ENCODE measurements around the gene OR56A1. TPM values are rescaled to one million over a fixed set of nuclear protein-coding genes. Genes with fewer than 3 reads are reported as not detected.

The OR56A1 gene
- total RNA-seq, 1 donor from 2014 or later = not detected

DNA sequence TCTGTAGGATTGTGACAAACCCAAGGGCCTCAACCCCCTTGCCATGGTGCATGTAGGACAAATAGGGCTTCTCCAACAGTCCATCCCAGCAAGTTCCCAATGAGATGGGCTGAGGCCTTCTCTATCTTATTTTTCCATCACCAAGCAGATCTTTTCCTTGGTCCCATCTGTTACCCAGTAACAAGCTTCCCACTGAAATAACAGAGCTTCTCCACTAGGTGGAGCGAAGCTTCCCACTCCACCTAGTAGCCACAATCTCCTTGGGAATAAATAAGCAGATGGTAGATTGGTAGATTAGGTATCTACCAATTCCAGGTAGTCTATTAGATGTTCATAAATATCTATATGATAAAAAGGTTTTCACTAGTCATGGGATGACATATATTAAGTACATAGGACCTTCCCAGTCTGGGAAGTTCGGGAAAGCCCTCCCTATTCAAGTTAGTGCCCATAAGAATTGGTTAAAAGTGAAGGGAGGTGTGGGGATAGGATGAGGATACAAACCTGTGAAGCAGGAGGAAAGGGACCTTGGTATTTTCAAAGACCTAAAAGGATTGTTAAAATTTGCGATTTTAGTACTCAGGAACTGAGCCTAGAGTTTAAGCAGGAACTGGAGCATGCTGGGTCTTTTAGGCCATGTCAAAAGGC is 37.8 kb downstream of the OR56A1 start:
- Mint-ChIP-seq H3K27ac (ENCODE audit: unreplicated experiment) (no peak overlapping the region), H3K36me3 (ENCODE audit: unreplicated experiment) (no peaks in the 10 kb centered on the region), H3K4me1 (ENCODE audit: unreplicated experiment) (no peaks in the 10 kb centered on the region), H3K9me3 (ENCODE audit: unreplicated experiment) (no peaks in the 10 kb centered on the region), H3K4me3 (ENCODE audit: unreplicated experiment) (no peak overlapping the region), H3K27me3 (ENCODE audit: unreplicated experiment) (peaks cover 3% of the 10 kb centered on the region)
- DNase-seq (ENCODE audit: extremely low spot score, unreplicated experiment) = no peak
- TF ChIP-seq, protein P1, sequence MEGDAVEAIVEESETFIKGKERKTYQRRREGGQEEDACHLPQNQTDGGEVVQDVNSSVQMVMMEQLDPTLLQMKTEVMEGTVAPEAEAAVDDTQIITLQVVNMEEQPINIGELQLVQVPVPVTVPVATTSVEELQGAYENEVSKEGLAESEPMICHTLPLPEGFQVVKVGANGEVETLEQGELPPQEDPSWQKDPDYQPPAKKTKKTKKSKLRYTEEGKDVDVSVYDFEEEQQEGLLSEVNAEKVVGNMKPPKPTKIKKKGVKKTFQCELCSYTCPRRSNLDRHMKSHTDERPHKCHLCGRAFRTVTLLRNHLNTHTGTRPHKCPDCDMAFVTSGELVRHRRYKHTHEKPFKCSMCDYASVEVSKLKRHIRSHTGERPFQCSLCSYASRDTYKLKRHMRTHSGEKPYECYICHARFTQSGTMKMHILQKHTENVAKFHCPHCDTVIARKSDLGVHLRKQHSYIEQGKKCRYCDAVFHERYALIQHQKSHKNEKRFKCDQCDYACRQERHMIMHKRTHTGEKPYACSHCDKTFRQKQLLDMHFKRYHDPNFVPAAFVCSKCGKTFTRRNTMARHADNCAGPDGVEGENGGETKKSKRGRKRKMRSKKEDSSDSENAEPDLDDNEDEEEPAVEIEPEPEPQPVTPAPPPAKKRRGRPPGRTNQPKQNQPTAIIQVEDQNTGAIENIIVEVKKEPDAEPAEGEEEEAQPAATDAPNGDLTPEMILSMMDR (IDR thresholded peaks at IDR 0.05) = peak; percentile 52

DNA sequence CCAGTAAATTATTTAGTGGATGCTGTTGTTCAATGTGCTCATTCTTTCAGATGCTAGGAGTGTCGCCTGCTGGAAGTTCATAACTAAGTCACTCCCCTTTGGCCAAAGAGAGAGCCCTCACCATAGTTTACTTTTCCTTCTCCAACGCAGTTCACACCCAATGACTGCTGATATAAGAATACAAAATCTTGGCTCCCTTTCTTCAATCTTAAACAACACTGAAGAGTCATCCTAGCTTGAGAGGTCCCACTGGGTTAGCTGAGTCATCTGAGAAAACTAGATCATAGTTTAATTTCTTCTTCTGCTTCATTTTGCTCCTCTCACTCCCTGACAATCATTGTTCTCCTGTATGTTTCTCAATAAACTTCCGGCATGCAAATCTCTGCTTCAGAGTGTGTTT is 38.4 kb downstream of the OR56A1 start:
- TF ChIP-seq, protein P1 (IDR thresholded peaks at IDR 0.05) = no peak
- peaks cover 3% of the 10 kb centered on the region for H3K27me3 Mint-ChIP-seq (ENCODE audit: unreplicated experiment)
- no peak overlapping the region for H3K4me3 Mint-ChIP-seq (ENCODE audit: unreplicated experiment)
- H3K36me3 Mint-ChIP-seq (ENCODE audit: unreplicated experiment) = no peaks in the 10 kb centered on the region
- no peaks in the 10 kb centered on the region for H3K9me3 Mint-ChIP-seq (ENCODE audit: unreplicated experiment)
- DNase-seq (ENCODE audit: extremely low spot score, unreplicated experiment) = no peak
- H3K4me1 Mint-ChIP-seq (ENCODE audit: unreplicated experiment) = no peaks in the 10 kb centered on the region
- H3K27ac Mint-ChIP-seq (ENCODE audit: unreplicated experiment) = no peak overlapping the region

DNA sequence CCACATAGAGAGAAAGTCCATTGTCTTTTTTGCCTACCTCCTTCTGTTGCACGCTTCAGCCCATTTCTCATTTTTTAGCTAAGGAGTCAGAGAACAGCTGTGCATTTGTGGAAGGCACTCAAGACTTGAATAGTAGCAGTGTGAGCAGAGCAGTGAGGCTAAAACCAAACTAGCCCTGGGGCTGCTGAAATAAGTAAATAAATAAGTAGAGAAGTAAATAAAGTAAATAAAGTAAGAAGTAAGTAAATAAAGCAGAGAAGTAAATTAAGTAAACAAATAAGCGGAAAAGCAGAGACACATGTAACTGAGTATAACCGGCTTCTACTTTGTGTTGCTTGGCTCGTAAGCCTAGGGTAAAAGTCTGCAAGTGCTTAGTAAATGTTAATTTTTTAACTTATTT is 41.4 kb downstream of the OR56A1 start:
- TF ChIP-seq, protein P1 (IDR thresholded peaks at IDR 0.05) = no peak
- H3K4me3 Mint-ChIP-seq (ENCODE audit: unreplicated experiment) = no peak overlapping the region
- no peaks in the 10 kb centered on the region for H3K9me3 Mint-ChIP-seq (ENCODE audit: unreplicated experiment)
- H3K4me1 Mint-ChIP-seq (ENCODE audit: unreplicated experiment) = no peaks in the 10 kb centered on the region
- peaks cover 3% of the 10 kb centered on the region for H3K27me3 Mint-ChIP-seq (ENCODE audit: unreplicated experiment)
- H3K27ac Mint-ChIP-seq (ENCODE audit: unreplicated experiment) = no peak overlapping the region
- H3K36me3 Mint-ChIP-seq (ENCODE audit: unreplicated experiment) = no peaks in the 10 kb centered on the region
- DNase-seq (ENCODE audit: extremely low spot score, unreplicated experiment) = no peak

DNA sequence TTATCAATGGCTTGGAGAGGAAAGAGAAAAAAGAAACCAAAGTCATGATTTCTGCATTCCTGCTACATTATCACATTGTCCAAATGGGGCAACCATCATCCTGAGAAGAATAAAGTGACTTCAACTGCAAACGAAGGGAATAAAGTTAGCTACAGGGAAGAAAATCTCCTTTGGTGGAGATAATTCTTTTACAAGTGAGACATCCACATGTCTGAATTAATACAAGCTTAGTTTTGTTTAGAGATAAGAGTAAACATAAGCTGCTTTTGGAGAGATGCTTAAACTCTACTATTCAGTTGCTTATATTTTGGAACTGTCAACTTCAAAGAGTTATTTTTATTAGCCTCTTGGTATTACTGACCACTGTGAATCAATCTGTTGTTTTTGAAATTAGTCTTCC is 43.7 kb downstream of the OR56A1 start, which contains the start of gene OR52L1:
Gene OR52L1 (minus strand): TSS at position 101 of the 400 bp plus-strand sequence. CDS start 55 bp downstream, at position 46.
- no peaks in the 10 kb centered on the region for H3K9me3 Mint-ChIP-seq (ENCODE audit: unreplicated experiment)
- no peak for DNase-seq (ENCODE audit: extremely low spot score, unreplicated experiment)
- no peak within 1 kb of the TSS for H3K4me3 Mint-ChIP-seq (ENCODE audit: unreplicated experiment)
- no peaks in the 10 kb centered on the region for H3K4me1 Mint-ChIP-seq (ENCODE audit: unreplicated experiment)
- no peak within 1 kb of the TSS for H3K27ac Mint-ChIP-seq (ENCODE audit: unreplicated experiment)
- TF ChIP-seq, protein P1 (IDR thresholded peaks at IDR 0.05) = no peak
- no peaks in the 10 kb centered on the region for H3K36me3 Mint-ChIP-seq (ENCODE audit: unreplicated experiment)
- peaks cover 3% of the 10 kb centered on the region for H3K27me3 Mint-ChIP-seq (ENCODE audit: unreplicated experiment)

DNA sequence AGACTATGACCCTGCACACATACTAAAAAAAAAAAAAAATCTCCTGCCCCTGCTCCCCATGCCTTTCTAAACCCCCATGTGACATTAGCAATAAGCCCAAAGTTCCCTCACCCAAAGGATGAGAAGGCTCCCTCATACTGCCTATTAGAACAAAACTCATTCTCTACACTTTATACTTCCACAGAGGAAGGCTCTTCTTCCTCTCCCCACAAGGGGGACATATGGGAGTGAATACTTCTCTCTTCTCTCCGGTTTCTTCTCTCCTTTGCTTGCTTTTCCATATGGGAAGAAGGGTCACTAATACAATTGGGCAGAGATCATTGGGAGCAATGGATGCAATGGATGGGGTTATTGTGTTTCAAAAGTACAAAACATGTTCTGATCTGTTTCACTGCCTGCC is 47.1 kb downstream of the OR56A1 start:
- Mint-ChIP-seq H3K9me3 (ENCODE audit: unreplicated experiment) (peaks cover 11% of the 10 kb centered on the region), H3K36me3 (ENCODE audit: unreplicated experiment) (no peaks in the 10 kb centered on the region), H3K4me3 (ENCODE audit: unreplicated experiment) (no peak overlapping the region), H3K27me3 (ENCODE audit: unreplicated experiment) (no peaks in the 10 kb centered on the region), H3K4me1 (ENCODE audit: unreplicated experiment) (no peaks in the 10 kb centered on the region), H3K27ac (ENCODE audit: unreplicated experiment) (no peak overlapping the region)
- DNase-seq (ENCODE audit: extremely low spot score, unreplicated experiment) = no peak
- TF ChIP-seq, protein P1 (IDR thresholded peaks at IDR 0.05) = no peak

Data from osteocyte (in vitro differentiated cells).